ENCODE measurements around the gene ZNF536. TPM values are rescaled to one million over a fixed set of nuclear protein-coding genes. Genes with fewer than 3 reads are reported as not detected.

Gene ZNF536
- total RNA-seq, 1 donor from 2014 or later: 9.2 TPM

DNA sequence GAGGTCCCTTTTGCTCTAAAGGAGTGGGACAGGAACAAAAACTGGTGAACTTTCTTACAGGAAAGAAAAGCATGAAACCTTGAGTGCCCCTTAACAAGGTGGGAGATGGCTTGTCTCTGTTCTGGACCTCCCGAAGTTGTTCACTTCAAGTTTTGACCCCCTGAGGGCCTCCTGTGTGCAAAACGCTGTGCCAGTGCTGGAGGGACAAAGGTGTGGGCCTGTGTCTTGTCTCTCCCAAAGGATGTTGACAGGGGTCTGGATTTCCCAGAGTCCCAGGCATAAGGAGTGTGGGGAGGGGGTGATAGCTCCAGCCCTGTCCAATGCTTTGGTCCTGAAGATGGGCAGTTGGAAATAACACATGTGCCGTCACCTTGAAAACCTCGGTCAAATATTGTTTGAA lies 6.5 kb downstream of the ZNF536 start:
- peaks cover 82% of the 10 kb centered on the region for H3K27me3 Mint-ChIP-seq
- no peaks in the 10 kb centered on the region for H3K36me3 Mint-ChIP-seq
- TF ChIP-seq CTCF (conservative IDR thresholded peaks at IDR 0.05): no peak
- no peaks in the 10 kb centered on the region for H3K4me1 Mint-ChIP-seq (ENCODE audit: unreplicated experiment)
- no peaks in the 10 kb centered on the region for H3K9me3 Mint-ChIP-seq
- DNase-seq (ENCODE audit: extremely low spot score, unreplicated experiment): no peak
- H3K27ac Mint-ChIP-seq: no peak overlapping the region
- no peak overlapping the region for H3K4me3 Mint-ChIP-seq

DNA sequence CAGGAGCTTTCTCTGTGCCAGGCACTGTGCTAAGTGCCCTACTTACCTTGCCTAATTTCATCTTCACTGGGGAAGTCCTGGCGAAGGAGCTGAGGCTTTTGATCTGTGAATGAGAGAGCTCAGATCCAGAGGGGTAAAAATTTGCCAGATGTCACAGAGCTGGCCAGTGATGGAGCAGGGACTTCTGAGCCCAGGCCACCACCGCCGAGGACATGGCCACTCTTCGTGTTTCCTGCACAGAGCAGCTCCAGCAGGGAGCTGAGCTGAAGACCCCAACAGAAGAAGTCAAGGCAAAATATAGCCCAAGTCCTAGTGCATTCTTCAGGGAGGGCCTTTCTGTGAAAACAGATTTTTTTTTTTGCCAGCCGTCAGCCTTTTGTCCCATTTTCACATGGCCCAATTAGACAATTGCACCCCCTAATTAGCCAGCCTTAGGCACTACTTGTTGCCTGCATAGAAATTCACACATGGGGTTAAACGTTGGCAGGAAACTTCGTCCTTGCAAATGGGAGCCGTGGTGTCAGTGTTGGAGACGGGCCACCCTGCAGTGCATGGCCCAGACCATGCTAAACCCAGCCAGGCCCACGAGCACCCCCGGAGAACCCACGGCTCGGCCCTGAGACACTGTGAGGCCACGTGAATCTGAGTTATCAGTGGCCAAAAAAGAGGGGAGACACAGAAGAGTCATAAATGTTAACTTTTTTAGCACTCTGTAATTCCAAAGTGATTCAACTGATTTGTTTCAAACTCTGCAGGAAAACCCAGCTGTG lies 7.8 kb downstream of the ZNF536 start:
- TF ChIP-seq CTCF (conservative IDR thresholded peaks at IDR 0.05): no peak
- no peak overlapping the region for H3K27ac Mint-ChIP-seq
- no peaks in the 10 kb centered on the region for H3K9me3 Mint-ChIP-seq
- no peaks in the 10 kb centered on the region for H3K4me1 Mint-ChIP-seq (ENCODE audit: unreplicated experiment)
- no peak for DNase-seq (ENCODE audit: extremely low spot score, unreplicated experiment)
- no peaks in the 10 kb centered on the region for H3K36me3 Mint-ChIP-seq
- no peak overlapping the region for H3K4me3 Mint-ChIP-seq
- H3K27me3 Mint-ChIP-seq: peaks cover 69% of the 10 kb centered on the region

DNA sequence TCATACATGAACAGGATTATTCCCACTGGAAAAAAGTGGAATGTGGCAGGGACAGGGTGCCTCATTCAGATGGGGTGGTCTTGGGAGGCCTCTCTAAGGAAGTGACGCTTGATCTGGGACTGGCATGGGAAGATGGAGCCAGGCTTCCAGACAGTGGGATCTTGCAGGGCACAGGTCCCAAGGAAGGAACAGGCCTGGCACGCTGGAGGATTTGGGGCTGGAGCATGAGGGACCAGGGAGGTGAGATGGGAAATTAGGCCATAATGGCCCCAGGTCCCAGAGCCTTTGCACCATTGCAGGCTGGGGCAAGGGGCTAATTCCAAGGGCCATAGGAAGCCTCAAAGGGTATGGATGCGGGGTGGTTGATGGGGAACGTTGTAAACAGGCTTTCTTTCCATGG lies 9.2 kb downstream of the ZNF536 start:
- Mint-ChIP-seq H3K4me1 (ENCODE audit: unreplicated experiment) (no peaks in the 10 kb centered on the region), H3K27ac (no peak overlapping the region), H3K27me3 (peaks cover 67% of the 10 kb centered on the region)

GRCh38 chr19:30385174-30385573 lies 13.0 kb downstream of the ZNF536 start:
- Mint-ChIP-seq H3K36me3 (no peaks in the 10 kb centered on the region), H3K4me1 (ENCODE audit: unreplicated experiment) (no peaks in the 10 kb centered on the region), H3K4me3 (no peak overlapping the region), H3K27me3 (peaks cover 41% of the 10 kb centered on the region), H3K9me3 (no peaks in the 10 kb centered on the region), H3K27ac (no peak overlapping the region)
- peak; percentile 58 for DNase-seq (ENCODE audit: extremely low spot score, unreplicated experiment)
- no peak for TF ChIP-seq CTCF (conservative IDR thresholded peaks at IDR 0.05)

More for the DNA sequence above, 9.2 kb downstream of the ZNF536 start:
- no peak for TF ChIP-seq CTCF (conservative IDR thresholded peaks at IDR 0.05)
- Mint-ChIP-seq H3K36me3 (no peaks in the 10 kb centered on the region), H3K4me3 (no peak overlapping the region), H3K9me3 (no peaks in the 10 kb centered on the region)
- DNase-seq (ENCODE audit: extremely low spot score, unreplicated experiment): no peak

- Mint-ChIP-seq H3K27ac (no peak overlapping the region), H3K36me3 (no peaks in the 10 kb centered on the region), H3K4me1 (ENCODE audit: unreplicated experiment) (no peaks in the 10 kb centered on the region), H3K27me3 (peaks cover 36% of the 10 kb centered on the region), H3K4me3 (no peak overlapping the region), H3K9me3 (no peaks in the 10 kb centered on the region)
- no peak for TF ChIP-seq CTCF (conservative IDR thresholded peaks at IDR 0.05)
- peak; percentile 39 for DNase-seq (ENCODE audit: extremely low spot score, unreplicated experiment)
Measured at GRCh38 chr19:30385666-30386065, 13.5 kb downstream of the ZNF536 start.
